ENCODE data around the gene GRK5.

The GRK5 gene

GRCh38 chr10:119256030-119256429, 48.7 kb downstream of the GRK5 start:
- Histone ChIP-seq H4K20me1 (ENCODE audit: low read depth, low read length) (no peaks in the 10 kb centered on the region), H3K36me3 (ENCODE audit: low read length) (no peaks in the 10 kb centered on the region), H3K9ac (ENCODE audit: low read length) (no peak overlapping the region), H3K27ac (ENCODE audit: low read depth, low read length) (no peak overlapping the region), H2AFZ (ENCODE audit: low read depth, low read length, severe bottlenecking) (no peak overlapping the region), H3K79me2 (ENCODE audit: insufficient read depth, low read length) (no peaks in the 10 kb centered on the region), H3K4me2 (ENCODE audit: low read depth, low read length, poor library complexity, severe bottlenecking) (no peak overlapping the region), H3K27me3 (ENCODE audit: low read length) (no peaks in the 10 kb centered on the region), H3K9me3 (ENCODE audit: insufficient read depth, low read length) (no peaks in the 10 kb centered on the region), H3K9me2 (replicated peaks; ENCODE audit: insufficient read depth, low read length) (no peaks in the 10 kb centered on the region), H3K4me3 (ENCODE audit: insufficient read depth, low read length, poor library complexity, severe bottlenecking) (no peak overlapping the region), H3F3A (ENCODE audit: insufficient read depth) (no peaks in the 10 kb centered on the region)
- TF ChIP-seq EZH2phosphoT487 (conservative IDR thresholded peaks at IDR 0.05; ENCODE audit: low read length) (no peak), CTCF (IDR thresholded peaks at IDR 0.05; ENCODE audit: insufficient read depth, low read length, poor library complexity, severe bottlenecking) (no peak)

DNA sequence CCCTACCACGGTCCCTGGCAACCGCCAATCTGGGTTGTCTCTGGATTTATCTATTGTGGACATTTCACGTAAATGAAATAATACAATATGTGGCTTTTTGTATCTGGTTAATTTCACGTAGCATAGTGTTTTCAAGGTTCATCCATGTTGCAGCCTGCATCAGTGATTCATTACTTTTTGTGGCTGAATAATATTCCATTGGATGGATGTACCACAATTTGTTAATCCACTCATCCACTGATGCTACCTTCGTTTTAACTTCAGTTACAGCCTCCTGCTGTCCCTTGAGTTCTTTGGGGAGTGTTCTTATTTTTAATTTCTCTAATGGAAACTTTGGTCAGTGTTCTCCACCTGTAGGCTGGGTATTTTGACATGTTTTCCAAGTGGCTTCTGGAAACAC, 49.5 kb downstream of the GRK5 start:
- Histone ChIP-seq H3K4me2 (ENCODE audit: low read depth, low read length, poor library complexity, severe bottlenecking) (no peak overlapping the region), H3K27ac (ENCODE audit: low read depth, low read length) (no peak overlapping the region), H3K9me3 (ENCODE audit: insufficient read depth, low read length) (no peaks in the 10 kb centered on the region), H3K9ac (ENCODE audit: low read length) (no peak overlapping the region), H3K4me3 (ENCODE audit: insufficient read depth, low read length, poor library complexity, severe bottlenecking) (no peak overlapping the region), H3K36me3 (ENCODE audit: low read length) (no peaks in the 10 kb centered on the region), H3K9me2 (replicated peaks; ENCODE audit: insufficient read depth, low read length) (no peaks in the 10 kb centered on the region), H2AFZ (ENCODE audit: low read depth, low read length, severe bottlenecking) (no peak overlapping the region), H3K79me2 (ENCODE audit: insufficient read depth, low read length) (no peaks in the 10 kb centered on the region), H3F3A (ENCODE audit: insufficient read depth) (no peaks in the 10 kb centered on the region), H4K20me1 (ENCODE audit: low read depth, low read length) (no peaks in the 10 kb centered on the region), H3K27me3 (ENCODE audit: low read length) (no peaks in the 10 kb centered on the region)
- TF ChIP-seq EZH2phosphoT487 (conservative IDR thresholded peaks at IDR 0.05; ENCODE audit: low read length), result no peak
- TF ChIP-seq CTCF (IDR thresholded peaks at IDR 0.05; ENCODE audit: insufficient read depth, low read length, poor library complexity, severe bottlenecking), result no peak

GRCh38 chr10:119257899-119258419, 50.6 kb downstream of the GRK5 start:
- Histone ChIP-seq H4K20me1 (ENCODE audit: low read depth, low read length) (no peaks in the 10 kb centered on the region), H3K36me3 (ENCODE audit: low read length) (no peaks in the 10 kb centered on the region), H3K4me3 (ENCODE audit: insufficient read depth, low read length, poor library complexity, severe bottlenecking) (no peak overlapping the region), H3K79me2 (ENCODE audit: insufficient read depth, low read length) (no peaks in the 10 kb centered on the region), H2AFZ (ENCODE audit: low read depth, low read length, severe bottlenecking) (no peak overlapping the region), H3F3A (ENCODE audit: insufficient read depth) (no peaks in the 10 kb centered on the region), H3K9me3 (ENCODE audit: insufficient read depth, low read length) (no peaks in the 10 kb centered on the region), H3K9ac (ENCODE audit: low read length) (no peak overlapping the region), H3K9me2 (replicated peaks; ENCODE audit: insufficient read depth, low read length) (no peaks in the 10 kb centered on the region), H3K27me3 (ENCODE audit: low read length) (no peaks in the 10 kb centered on the region), H3K4me2 (ENCODE audit: low read depth, low read length, poor library complexity, severe bottlenecking) (no peak overlapping the region), H3K27ac (ENCODE audit: low read depth, low read length) (no peak overlapping the region)
- TF ChIP-seq CTCF (IDR thresholded peaks at IDR 0.05; ENCODE audit: insufficient read depth, low read length, poor library complexity, severe bottlenecking) (no peak), EZH2phosphoT487 (conservative IDR thresholded peaks at IDR 0.05; ENCODE audit: low read length) (no peak)
